GM19467 (cell line): ENCODE data around the gene DTD2.
"Not testable (repeated sequence)": the region's sequence is repeated elsewhere in the genome, so short reads cannot be mapped to it uniquely, and the experiment has no call there.

Source experiments
- ATAC-seq: cut with Tn5 transposase; IDR thresholded peaks from one replicate; pipeline ENCODE4 v1.9.1; 2021; ENCODE audit warnings: mild to moderate bottlenecking, moderate library complexity; ENCODE audit not compliant: unreplicated experiment

Gene DTD2

DNA sequence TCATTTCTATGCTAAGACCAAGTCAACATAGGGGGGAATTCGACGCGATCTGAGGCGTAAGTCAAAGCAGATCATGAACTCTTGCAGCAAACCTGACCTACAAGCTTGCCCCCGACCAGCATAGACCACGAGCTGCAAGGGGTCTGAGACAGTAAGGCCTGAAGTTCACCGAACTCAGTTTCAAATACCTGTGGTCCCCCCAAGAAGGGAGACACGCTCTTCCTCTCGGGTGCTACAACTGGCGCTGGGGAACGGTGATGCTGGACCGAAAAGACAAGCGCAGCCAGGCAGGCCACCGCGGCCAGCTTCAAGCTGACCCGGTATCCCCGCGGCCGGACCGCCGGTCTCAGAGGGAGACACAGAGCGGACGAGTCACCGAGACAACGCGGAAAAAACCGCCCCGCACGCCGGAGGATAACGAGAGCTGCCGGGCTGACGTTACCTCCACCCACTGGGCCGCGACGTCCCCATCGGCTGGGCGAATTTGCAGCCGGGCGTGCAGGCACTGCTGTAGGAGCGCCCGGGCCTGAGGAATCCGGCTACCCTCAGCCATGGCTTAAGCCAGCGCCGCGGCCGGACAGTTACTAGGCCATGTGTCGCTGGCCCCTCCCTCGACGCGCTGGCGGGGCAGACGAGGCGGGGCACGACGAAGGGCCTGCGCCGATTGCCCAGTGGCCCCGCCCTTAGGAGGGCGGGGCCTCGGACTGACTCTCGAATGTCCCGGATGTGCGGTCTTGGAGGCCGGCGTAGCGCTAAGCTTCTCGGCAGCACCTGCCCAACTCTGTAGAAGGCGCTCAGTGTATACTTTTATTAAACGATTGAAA is at the start of gene DTD2:
TSS of gene DTD2 (minus strand) at position 666 of the 824 bp plus-strand sequence. CDS start at position 553, 113 bp downstream.
- ATAC-seq = peak; percentile 97

DNA sequence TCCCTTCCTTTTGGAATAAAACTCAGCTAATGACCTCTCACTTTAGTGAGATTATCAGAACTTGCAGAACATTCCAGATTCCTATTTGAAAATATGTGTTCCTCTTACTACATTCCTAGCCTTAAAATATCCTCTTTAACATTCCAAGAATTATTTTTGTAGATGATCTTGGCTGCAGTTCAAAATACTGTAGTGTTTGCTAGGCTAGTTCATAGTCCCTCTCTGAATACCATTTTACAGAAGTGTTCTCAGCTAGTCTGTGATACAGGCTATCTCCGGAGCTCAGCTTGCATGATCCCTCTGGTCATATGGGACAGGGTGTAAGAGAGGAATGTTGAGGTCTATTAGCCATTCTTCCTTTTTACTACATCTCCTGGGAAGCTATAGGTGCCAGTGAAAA is 48.1 kb upstream of the DTD2 start:
- ATAC-seq = no peak

DNA sequence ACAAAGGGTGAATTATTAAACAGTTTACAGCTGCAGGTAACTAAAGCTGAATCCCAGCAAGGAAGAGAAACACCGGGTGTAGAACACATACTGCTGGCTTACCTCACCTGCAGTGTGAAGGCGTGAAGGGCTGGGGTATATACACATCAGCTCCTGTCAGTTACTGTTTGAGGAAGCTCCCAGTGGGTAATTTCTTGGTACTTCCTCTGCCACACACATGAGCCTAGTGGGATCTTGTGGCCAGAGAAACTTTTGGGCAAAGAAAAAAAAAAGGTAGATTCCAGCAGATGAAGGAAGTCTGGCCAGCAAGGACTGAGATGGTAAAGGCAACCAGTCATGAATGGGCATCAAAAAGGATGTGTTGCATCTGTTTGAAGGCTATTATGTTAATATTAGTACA is 44.6 kb upstream of the DTD2 start:
- ATAC-seq = no peak

DNA sequence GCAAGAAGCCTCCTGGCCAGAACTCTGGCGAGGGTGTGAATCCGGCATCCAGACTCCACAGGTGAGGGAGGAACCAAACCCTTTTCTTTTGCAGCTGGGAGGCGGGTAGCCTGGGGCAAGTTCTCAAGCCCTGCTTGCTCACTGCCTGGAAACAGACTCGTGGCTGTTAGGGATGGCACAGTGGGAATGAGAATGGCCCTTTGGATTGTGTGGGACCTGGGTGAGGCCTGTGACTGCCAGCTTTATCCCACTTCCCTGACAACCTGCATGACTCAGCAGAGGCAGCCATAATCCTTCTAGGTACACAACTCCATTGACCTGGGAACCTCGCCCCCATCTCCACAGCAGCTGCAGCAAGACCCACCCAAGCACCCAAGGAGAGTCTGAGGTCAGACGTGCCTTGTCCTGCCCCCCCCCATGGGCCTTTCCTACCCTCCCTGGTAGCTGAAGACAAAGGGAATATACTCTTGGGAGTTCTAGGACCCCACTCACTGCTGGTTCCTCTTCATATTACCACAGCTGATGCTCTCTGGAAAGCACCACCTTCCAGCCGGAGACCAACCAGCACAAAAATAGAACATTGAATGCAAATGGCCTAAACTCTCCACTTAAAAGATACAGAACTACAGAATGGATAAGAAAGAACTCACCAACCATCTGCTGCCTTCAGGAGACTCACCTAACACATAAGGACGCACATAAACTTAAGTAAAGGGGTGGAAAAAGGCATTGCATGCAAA is 35.6 kb upstream of the DTD2 start:
- ATAC-seq = no peak

DNA sequence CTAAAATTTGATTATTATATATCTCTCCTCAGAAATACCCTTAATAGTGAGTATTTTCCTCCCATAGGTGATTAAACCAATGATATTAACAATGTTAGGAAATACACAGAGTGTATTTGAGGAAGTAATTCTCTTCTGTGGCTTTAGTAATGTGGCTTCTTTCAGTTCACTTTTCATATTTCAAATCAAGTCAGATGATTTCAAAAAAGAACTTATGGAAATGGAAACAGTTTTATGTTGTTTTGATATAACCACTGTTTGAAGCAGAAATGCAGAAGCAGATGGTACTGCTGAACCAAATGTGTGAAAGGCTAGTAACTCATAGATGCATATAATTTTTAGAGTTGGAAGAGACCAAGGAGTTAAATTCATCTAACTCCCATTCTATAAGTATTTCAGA is 32.4 kb upstream of the DTD2 start:
- no peak for ATAC-seq

DNA sequence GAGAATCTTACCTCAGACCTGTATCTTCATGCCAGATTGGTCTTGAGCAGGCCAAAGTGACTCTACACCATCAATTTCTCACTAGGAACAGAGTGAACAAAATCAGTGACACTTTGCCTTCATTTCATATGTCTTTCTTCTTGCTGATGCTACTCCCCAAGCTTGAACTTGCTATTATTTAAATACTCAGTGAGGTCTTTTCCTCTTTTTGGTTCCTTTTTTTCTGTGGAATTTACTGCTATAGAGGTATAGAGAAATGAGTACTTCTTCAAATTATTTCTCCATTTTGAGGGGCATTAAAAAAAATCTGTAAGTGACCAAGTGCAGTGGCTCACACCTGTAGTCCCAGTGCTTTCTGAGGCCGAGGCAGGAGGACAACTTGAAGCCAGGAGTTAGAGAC is 30.6 kb upstream of the DTD2 start, which contains the start of gene GPR33:
TSS of gene GPR33 (minus strand) at position 154 of the 400 bp plus-strand sequence. CDS start 4,074 bp downstream, outside the sequence.
- ATAC-seq = no peak

DNA sequence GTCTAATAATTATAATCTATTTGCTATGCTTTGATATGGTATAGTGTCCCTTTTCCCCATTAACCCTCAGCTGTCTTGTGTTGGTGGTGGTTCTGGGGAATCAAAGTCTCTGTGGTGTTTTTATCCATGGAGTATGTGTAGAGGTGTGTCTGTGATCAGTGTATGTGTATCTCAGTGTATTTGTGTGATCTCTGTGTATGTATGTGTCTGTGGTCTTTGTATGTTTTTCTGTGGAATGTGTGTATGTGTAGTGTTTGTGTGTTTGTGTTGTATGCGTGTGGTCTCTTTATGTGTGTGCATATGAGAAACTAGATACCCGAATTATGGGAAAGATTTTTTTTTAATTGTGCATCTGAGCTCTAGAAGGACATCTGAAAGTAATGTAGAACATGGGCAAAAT is 29.5 kb upstream of the DTD2 start:
- no peak for ATAC-seq

DNA sequence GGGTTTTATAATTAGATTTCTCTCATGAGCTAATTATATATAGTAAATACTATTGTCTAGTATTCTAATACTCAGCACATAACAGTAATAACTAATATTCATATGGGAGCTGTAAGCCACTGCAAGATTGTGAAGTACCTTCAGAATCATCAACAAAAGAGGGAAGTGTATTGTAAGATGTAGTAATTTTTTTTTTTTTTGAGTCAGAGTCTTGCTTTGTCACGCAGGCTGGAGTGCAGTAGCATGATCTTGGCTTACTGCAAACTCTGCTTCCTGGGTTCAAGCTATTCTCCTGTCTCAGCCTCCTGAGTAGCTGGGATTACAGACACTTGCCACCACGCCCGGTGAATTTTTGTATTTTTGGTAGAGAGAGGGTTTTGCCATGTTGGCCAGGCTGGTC is 27.4 kb upstream of the DTD2 start:
- ATAC-seq = no peak

DNA sequence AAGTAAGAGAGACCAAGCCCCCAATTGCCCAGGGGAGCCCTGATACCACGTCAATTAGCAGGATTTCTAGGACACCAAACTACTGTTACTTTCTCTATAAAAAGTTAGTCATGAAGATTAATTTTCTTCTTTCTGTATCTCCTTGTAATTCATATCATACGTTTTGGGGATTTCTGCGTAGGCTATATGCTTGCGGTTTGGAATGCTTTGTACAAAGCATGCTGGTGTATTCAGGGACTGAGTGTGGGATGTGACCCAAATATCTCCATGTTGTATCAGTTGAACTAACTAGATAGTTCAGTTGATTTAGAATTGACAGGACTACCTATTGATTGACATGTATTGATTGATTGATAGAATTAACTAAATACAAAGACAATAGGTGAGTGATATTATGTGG is 22.9 kb upstream of the DTD2 start:
- ATAC-seq = no peak

DNA sequence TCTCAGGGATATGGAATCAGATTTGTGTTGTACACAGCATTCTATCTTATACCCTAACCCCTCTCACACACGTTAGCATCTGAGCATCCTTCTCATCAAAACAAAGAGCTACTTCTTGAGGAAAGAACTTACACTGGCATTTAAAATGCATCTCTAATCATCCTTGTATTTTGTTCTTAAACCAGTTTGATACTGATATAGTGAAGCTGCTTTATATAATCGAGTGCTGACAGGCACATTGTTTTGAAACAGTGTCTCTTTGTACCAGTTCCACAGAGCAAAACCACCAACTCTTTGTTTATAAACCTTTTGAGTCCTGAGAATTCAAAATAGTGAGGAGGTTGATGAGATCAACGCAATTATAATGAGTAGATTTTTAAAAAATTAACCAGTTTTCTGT is 21.7 kb upstream of the DTD2 start:
- ATAC-seq = no peak

DNA sequence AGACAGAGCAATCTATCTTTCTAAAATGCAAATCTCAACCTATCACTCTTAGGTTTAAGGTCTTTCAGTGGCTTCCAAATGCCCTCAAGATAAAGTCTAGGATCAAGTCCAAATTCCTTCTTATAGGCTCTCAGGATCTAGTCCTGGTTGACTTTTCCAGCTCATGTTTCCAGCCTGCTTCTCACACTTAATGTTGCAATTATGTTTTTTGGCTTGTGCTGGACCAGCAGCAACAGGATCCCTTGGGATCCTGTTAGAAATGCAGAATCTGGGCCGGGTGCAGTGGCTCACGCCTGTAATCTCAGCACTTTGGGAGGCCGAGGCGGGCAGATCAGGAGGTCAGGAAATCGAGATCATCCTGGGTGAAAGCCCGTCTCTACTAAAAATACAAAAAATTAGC is 19.9 kb upstream of the DTD2 start:
- no peak for ATAC-seq

DNA sequence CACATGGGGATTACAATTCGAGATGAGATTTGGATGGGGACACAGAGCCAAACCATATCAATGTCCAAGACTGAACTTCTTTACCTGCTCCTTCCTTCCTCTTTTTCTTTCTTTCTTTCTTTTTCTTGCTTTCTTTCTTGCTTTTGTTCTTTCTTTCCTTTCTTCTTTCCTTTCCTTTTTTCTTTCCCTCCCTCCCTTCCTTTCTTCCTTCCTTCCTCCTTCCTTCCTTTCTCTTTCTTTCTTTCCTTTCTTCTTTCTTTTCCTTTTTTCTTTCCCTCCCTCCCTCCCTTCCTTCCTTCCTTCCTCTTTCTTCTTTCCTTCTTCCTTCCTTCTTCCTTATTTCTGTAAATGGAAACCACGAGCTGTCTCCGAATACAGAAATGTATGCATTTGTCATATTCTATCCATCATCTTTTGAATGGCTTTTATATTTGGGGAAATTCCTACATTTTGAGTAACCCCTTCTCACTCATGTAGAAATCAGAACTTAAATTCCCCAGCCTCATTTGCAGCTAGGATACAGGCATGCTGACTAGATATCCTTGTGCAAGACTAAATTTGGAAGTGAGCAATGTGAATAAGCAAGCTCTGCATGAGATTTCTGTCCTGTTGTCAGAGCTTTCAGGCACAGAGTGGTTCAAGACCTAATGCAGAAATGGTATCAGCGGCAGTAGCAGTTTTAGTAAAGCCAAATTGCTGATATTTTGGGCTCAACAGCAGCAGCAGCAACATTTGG is 19.0 kb upstream of the DTD2 start:
- ATAC-seq = no peak

DNA sequence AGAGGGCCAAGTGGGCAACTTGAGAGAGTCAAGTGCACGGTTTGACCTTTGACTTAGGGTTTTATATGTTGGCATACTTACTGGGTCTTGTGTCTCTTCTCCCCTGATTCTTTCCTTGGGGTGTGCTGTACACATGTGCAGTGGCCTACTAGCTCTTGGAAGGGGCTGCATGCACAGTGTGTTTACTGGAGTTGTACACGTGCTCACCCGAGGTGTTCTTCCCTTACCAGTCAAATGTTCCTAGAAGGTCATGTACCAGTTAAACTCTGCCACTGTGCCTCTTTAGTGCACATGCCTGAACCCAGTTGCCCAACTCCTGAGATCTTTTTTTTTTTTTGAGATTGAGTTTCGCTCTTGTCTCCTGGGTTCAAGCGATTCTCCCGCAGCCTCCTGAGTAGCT is 9.2 kb upstream of the DTD2 start:
- ATAC-seq = no peak

DNA sequence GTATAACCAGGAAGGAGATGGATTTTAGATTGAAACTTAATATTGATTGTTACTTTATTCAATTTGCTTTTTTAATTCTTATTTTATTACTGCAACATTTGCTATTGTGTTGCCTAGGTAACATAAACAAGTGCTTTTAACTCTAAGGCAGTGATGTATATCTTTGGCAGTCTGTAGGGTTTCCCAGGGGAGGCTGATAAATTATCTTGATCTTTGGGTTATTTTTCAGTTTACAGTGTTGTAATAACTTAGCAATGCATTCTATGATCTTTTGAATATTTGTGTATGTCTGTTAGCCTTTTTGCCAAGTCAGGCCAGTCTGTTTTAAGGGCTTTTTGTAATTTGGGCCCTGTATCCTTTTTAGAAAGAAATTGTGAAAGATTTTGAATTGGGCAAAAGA is 7.8 kb upstream of the DTD2 start:
- no peak for ATAC-seq

DNA sequence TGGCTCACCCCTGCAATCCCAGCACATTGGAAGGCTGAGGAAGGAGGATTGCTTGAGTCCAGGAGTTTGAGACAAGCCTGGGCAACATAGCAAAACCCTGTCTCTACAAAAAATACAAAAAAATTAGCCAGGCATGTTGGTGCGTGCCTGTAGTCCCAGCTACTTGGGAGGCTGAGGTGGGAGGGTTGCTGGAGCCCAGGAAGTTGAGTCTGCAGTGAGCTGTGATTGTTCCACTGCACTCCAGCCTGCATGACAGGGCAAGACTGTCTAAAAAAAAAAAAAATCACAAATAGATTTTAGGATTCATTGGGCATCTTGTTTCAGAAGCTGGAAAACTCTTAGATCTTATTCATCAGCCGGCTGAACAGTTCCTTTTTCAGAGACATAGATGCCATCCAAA is 5.1 kb upstream of the DTD2 start:
- not testable (repeated sequence) for ATAC-seq

DNA sequence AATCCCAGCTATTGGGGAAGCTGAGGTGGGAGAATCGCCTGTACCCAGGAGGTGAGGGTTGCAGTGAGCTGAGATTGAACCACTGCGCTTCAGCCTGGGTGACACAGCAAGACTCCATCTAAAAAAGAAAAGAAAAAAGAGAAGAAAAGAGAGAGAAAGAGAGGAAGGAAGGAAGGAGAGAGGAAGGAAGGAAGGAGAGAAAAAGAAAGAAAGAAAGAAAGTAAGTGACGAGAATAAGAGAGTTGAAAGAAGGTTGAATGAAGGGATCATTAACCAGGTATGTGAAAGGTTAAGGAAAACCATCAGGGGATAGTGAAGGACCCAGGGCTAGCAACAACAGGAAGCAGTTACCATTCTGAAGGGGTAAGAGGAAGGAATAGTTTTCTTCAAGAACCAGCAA is 4.2 kb upstream of the DTD2 start:
- ATAC-seq = no peak

DNA sequence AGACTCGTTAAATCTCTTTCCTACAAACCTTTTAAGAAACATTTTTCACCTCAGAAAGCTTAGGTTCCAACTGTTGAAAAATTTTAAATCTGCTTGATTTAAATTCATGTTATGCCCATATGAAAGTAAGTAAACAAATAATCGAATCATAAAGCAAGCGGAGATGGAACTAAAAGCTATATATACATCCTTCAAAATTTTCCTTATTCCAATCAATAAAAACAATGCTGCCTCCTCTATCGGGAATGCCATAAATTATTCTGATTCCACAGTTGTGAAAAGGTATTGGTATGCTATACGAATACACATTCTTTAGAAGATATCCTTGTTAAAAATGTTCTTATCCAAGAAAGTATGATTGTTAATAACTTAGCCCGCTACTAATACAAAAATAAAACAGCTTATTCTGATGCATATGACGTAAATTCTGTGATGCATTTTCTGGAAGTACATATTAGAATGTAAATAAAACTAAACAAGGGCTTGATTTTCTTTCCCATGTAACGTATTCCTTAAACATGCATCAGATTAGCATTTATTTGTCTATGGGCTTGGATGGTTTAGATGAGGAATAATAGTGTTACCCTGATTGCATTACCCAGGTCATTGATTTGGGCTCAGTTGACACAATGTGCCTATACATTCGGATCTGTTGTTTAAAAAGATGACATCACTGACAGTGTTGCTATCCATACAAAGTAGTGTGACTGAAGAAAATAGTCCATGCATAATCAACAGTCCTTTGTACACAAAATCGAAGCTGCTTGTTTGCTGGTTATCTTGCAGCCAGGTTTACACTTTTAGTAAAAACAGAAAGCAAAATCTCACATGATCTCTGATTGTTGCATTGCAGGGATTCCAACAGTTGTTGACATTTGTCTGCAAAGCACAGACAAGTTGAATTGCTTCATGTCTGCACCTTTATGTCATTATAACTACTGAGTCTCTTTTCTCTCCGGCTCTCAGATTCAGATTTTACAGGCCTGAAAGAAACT is 656 bp upstream of the DTD2 start:
- ATAC-seq = peak; percentile 1

DNA sequence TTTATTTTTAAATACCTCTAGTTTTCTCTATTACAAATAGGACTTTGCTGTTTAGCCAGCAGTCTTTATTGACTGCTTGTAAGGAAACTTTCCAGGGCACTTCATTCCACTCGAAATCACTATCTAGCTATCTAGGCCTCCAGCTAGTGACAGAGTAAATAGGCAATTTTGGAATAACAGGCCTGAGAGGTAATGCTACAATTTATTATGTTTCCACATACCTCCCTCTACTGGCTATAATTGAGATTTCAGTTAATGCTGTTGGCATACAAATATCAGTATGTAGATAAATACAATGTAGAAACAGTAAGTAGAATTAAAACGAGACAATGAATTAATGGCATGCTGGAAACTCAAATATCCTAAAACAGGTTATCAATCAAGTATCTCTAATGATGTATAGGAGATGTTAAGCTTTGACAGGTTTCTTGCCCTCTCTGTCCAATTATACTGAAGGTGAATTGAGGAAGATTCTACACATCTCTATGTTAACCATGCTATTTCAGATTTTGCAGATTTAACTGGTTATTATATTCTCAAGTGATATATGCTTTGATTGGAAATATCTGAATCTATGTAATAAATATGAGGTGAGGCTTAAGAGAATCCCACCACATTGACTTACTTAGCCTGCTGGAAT is 7.2 kb downstream of the DTD2 start:
- ATAC-seq = no peak

DNA sequence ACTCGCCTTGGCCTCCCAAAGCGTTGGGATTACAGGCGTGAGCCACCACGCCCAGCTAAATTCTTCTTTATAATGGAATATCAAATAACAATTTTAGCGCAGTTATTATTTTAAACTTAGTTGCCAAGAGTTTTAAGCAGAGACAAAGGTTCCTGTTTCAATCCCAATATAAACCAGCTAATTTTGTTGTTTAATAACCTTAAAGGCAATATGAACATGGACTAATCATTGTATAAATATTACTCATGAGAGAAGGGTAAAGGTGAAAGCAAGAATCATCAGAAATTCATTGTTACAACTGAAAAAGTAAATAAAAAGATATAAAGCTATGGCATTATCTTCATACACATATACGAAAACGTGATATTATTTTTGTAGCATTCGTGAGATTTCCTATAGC is 8.2 kb downstream of the DTD2 start:
- no peak for ATAC-seq

DNA sequence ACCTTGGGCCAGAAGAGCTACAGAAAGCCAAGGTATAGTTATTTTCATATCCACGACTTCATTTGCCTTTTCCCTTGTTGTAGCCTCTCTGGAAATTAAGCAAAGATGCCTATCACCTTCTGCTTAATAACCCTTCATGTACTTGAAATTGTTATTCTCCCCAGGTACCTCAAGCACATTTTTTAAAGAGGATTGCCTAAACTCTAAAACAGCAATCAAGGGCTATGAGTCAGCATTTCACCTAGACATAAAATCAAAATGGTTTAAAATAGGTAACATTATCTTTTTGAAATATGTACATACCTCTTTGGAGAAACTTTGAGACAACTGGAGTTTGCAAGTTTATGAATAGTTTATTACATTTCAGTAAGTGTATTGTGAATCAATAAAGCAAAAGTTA is 11.6 kb downstream of the DTD2 start:
- ATAC-seq = no peak
